MM.1S (cell line): ENCODE data around the gene NSUN4.

Experiments used
- DNase-seq: peaks from one replicate; pipeline ENCODE4 v3.0.0-alpha.2; 2015
- H2AFZ ChIP-seq: fragments of 300-600 bp; sonication (generic); 2 replicates; pipeline ENCODE4 v1.6.0; 2016; ENCODE audit warnings: antibody characterized with exemption, low read length
- H3F3A ChIP-seq: fragments of 300-600 bp; sonication (generic); 2 replicates; pipeline ENCODE4 v1.6.1; 2016; ENCODE audit warnings: mild to moderate bottlenecking, antibody characterized with exemption, low read length, moderate library complexity, mixed read lengths; ENCODE audit not compliant: insufficient read depth
- H3K27ac ChIP-seq: fragments of 300-600 bp; sonication (generic); 2 replicates; pipeline ENCODE4 v1.5.1; 2016; ENCODE audit warnings: mild to moderate bottlenecking, low read length
- H3K27me3 ChIP-seq: fragments of 300-600 bp; sonication (generic); replicated peaks from 2 replicates; pipeline ENCODE4 v1.6.0; 2016; ENCODE audit warnings: low read length; ENCODE audit not compliant: insufficient read depth
- H3K36me3 ChIP-seq: fragments of 300-600 bp; sonication (generic); replicated peaks from 2 replicates; pipeline ENCODE4 v1.6.1; 2016; ENCODE audit warnings: mild to moderate bottlenecking, low read length, mixed read lengths; ENCODE audit not compliant: insufficient read depth
- H3K4me1 ChIP-seq: fragments of 300-600 bp; sonication (generic); 2 replicates; pipeline ENCODE4 v1.6.1; 2016; ENCODE audit warnings: low read length, mixed read lengths
- H3K4me2 ChIP-seq: fragments of 300-600 bp; sonication (generic); 2 replicates; pipeline ENCODE4 v1.6.0; 2016; ENCODE audit warnings: low read depth, low read length
- H3K4me3 ChIP-seq: fragments of 300-600 bp; sonication (generic); 2 replicates; pipeline ENCODE4 v1.5.1; 2016; ENCODE audit warnings: low read length, mixed read lengths
- H3K79me2 ChIP-seq: fragments of 300-600 bp; sonication (generic); 2 replicates; pipeline ENCODE4 v1.6.1; 2016; ENCODE audit warnings: mixed run types, low read length, mixed read lengths
- H3K9ac ChIP-seq: fragments of 300-600 bp; sonication (generic); 2 replicates; pipeline ENCODE4 v1.6.1; 2016; ENCODE audit warnings: low read length, mixed read lengths
- H3K9me2 ChIP-seq: fragments of 300-600 bp; sonication (generic); replicated peaks from 2 replicates; pipeline ENCODE4 v1.6.1; 2016; ENCODE audit warnings: mild to moderate bottlenecking, low read length, mixed read lengths; ENCODE audit not compliant: insufficient read depth
- H3K9me3 ChIP-seq: fragments of 300-600 bp; sonication (generic); replicated peaks from 2 replicates; pipeline ENCODE4 v1.6.1; 2016; ENCODE audit warnings: mild to moderate bottlenecking, low read length, mixed read lengths; ENCODE audit not compliant: insufficient read depth
- H4K20me1 ChIP-seq: fragments of 300-600 bp; sonication (generic); 2 replicates; pipeline ENCODE4 v1.6.1; 2016; ENCODE audit warnings: mild to moderate bottlenecking, low read length, moderate library complexity, mixed read lengths; ENCODE audit not compliant: insufficient read depth
- CTCF ChIP-seq: fragments of 300-600 bp; sonication (generic); IDR thresholded peaks from 2 replicates; pipeline ENCODE4 v1.5.1; 2016; ENCODE audit warnings: antibody characterized with exemption, low read length, mixed read lengths
- EZH2 ChIP-seq: fragments of 300-600 bp; sonication (generic); optimal IDR thresholded peaks from 2 replicates; pipeline ENCODE3; 2017; ENCODE audit warnings: low read depth, mild to moderate bottlenecking, antibody characterized with exemption, low read length, mixed read lengths
- EZH2phosphoT487 ChIP-seq: fragments of 300-600 bp; sonication (generic); IDR thresholded peaks from 2 replicates; pipeline ENCODE4 v1.6.1; 2018; ENCODE audit warnings: antibody characterized with exemption, low read length

The NSUN4 gene

GRCh38 chr1:46302641-46303037, 38.0 kb upstream of the NSUN4 start:
- H3K27me3 ChIP-seq = no peaks in the 10 kb centered on the region
- H3K9me2 ChIP-seq = no peaks in the 10 kb centered on the region
- peaks cover 17% of the 10 kb centered on the region for H4K20me1 ChIP-seq
- H2AFZ ChIP-seq = peak overlapping the region; percentile 88
- DNase-seq = peak; percentile 41
- no peak for TF ChIP-seq EZH2phosphoT487
- TF ChIP-seq EZH2 = no peak
- TF ChIP-seq CTCF = no peak
- H3K36me3 ChIP-seq = no peaks in the 10 kb centered on the region
- peak overlapping the region; percentile 88 for H3K4me2 ChIP-seq
- peaks cover 92% of the 10 kb centered on the region for H3K79me2 ChIP-seq
- no peaks in the 10 kb centered on the region for H3K4me1 ChIP-seq
- peak overlapping the region; percentile 74; the same call in 1 of the 2 replicates for H3K27ac ChIP-seq
- H3K4me3 ChIP-seq = peak overlapping the region; percentile 81
- no peaks in the 10 kb centered on the region for H3K9me3 ChIP-seq
- H3F3A ChIP-seq = peaks cover 12% of the 10 kb centered on the region
- H3K9ac ChIP-seq = peak overlapping the region; percentile 95

GRCh38 chr1:46303038-46303871, 37.4 kb upstream of the NSUN4 start, which contains the start of the genes LRRC41 and UQCRH:
LRRC41 (minus strand) TSS chr1:46303616; CDS start chr1:46303322, 294 bp downstream.
UQCRH (plus strand) TSS chr1:46303698; CDS start chr1:46303767, 69 bp downstream.
- H3K9ac ChIP-seq = peak within 1 kb of the TSS; percentile 95
- H3K4me3 ChIP-seq = peak within 1 kb of the TSS; percentile 81
- no peaks in the 10 kb centered on the region for H3K9me3 ChIP-seq
- peak; percentile 97 for DNase-seq
- H3K27me3 ChIP-seq = no peaks in the 10 kb centered on the region
- H4K20me1 ChIP-seq = peaks cover 20% of the 10 kb centered on the region
- H3K4me2 ChIP-seq = peak within 1 kb of the TSS; percentile 88
- TF ChIP-seq EZH2phosphoT487 (no peak), EZH2 (no peak), CTCF (no peak)
- no peaks in the 10 kb centered on the region for H3K4me1 ChIP-seq
- peak within 1 kb of the TSS; percentile 88 for H2AFZ ChIP-seq
- H3F3A ChIP-seq = peaks cover 12% of the 10 kb centered on the region
- peaks cover 95% of the 10 kb centered on the region for H3K79me2 ChIP-seq
- H3K36me3 ChIP-seq = no peaks in the 10 kb centered on the region
- H3K9me2 ChIP-seq = no peaks in the 10 kb centered on the region
- H3K27ac ChIP-seq = peak within 1 kb of the TSS; percentile 74

GRCh38 chr1:46303872-46304326, 36.7 kb upstream of the NSUN4 start:
- peak overlapping the region; percentile 66; the same call in 1 of the 2 replicates for H3K4me2 ChIP-seq
- peak overlapping the region; percentile 74 for H3K27ac ChIP-seq
- no peak for DNase-seq
- peaks cover 26% of the 10 kb centered on the region for H4K20me1 ChIP-seq
- no peaks in the 10 kb centered on the region for H3K27me3 ChIP-seq
- no peaks in the 10 kb centered on the region for H3K4me1 ChIP-seq
- no peaks in the 10 kb centered on the region for H3K9me3 ChIP-seq
- H3F3A ChIP-seq = peaks cover 12% of the 10 kb centered on the region
- H3K79me2 ChIP-seq = peaks cover 95% of the 10 kb centered on the region
- H3K36me3 ChIP-seq = peaks cover 4% of the 10 kb centered on the region
- H3K9ac ChIP-seq = peak overlapping the region; percentile 95
- H3K4me3 ChIP-seq = peak overlapping the region; percentile 81
- H2AFZ ChIP-seq = peak overlapping the region; percentile 35; the same call in 1 of the 2 replicates
- TF ChIP-seq EZH2 (no peak), CTCF (peak; percentile 3; the same call in 1 of the 2 replicates), EZH2phosphoT487 (no peak)
- H3K9me2 ChIP-seq = no peaks in the 10 kb centered on the region
